Measurements from ENCODE around the gene SCAMP4.

- TF ChIP-seq ZNF660 (tag by site-specific recombination; IDR thresholded peaks at IDR 0.05) (no peak), CTCF (tag by site-specific recombination; IDR thresholded peaks at IDR 0.05) (no peak), ELK4 (IDR thresholded peaks at IDR 0.05; ENCODE audit: borderline replicate concordance, low read depth, low read length) (no peak), PBX3 (CRISPR knock-in tag; IDR thresholded peaks at IDR 0.05) (no peak), ZNF121 (tag by site-specific recombination; IDR thresholded peaks at IDR 0.05) (no peak), ZNF174 (tag by site-specific recombination; IDR thresholded peaks at IDR 0.05) (no peak), EGR2 (tag by site-specific recombination; IDR thresholded peaks at IDR 0.05; ENCODE audit: low read depth) (no peak)
Measured at GRCh38 chr19:1956122-1956494, 50.9 kb downstream of the SCAMP4 start.

Data from HEK293 (cell line).